H7 (cell line): ENCODE data around the gene SRI. TPM values are rescaled to one million over a fixed set of nuclear protein-coding genes. Genes with fewer than 3 reads are reported as not detected.

Experiments
- DNase-seq: peaks from one replicate; pipeline ENCODE4 v3.0.0; 2012
- H3K27me3 ChIP-seq: 2 replicates; pipeline ENCODE4 v1.6.0; 2011; ENCODE audit warnings: mild to moderate bottlenecking, low read length; ENCODE audit not compliant: control insufficient read depth, insufficient read depth
- H3K36me3 ChIP-seq: replicated peaks from 2 replicates; pipeline ENCODE4 v1.5.1; 2011; ENCODE audit warnings: low read length; ENCODE audit not compliant: control insufficient read depth, insufficient read depth
- H3K4me3 ChIP-seq: 2 replicates; pipeline ENCODE4 v1.5.1; 2011; ENCODE audit warnings: low read depth, mild to moderate bottlenecking, control low read depth, low read length, moderate library complexity; ENCODE audit not compliant: insufficient read depth
- total RNA-seq: library from RNA; depleted of rRNA; stranded (reverse); fragments of >200 nt; shearing (Covaris generic); gene quantifications from 2 replicates; pipeline ENCODE4 v1.2.3, GENCODE V29; 2014

Gene SRI
- total RNA-seq, 1 experiment from 2014 or later, result 87.1 TPM

GRCh38 chr7:88214456-88214855 is 5.4 kb downstream of the SRI start:
- DNase-seq, result no peak
- no peak overlapping the region for H3K4me3 ChIP-seq
- H3K36me3 ChIP-seq, result peaks cover 5% of the 10 kb centered on the region
- H3K27me3 ChIP-seq, result no peaks in the 10 kb centered on the region

DNA sequence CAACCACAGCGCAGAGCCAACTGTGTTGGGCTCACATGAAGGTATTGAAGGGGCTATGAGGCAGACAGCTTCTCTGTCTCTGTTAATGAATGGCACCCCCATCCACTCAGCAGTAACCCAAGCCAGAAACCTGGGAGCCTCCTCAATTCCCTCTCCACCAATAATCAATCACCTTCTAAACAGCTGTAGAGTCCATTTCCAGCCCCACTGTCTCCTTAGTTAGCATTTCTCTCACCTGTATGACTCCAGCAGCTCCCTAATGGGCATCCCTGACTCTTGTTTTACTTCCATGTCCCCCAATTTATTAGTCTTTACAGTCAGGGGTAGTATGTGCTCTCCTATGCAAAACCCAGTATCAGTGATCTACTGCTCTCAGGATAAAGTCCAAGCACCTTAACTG is 6.9 kb downstream of the SRI start:
- H3K27me3 ChIP-seq, result no peaks in the 10 kb centered on the region
- no peak for DNase-seq

DNA sequence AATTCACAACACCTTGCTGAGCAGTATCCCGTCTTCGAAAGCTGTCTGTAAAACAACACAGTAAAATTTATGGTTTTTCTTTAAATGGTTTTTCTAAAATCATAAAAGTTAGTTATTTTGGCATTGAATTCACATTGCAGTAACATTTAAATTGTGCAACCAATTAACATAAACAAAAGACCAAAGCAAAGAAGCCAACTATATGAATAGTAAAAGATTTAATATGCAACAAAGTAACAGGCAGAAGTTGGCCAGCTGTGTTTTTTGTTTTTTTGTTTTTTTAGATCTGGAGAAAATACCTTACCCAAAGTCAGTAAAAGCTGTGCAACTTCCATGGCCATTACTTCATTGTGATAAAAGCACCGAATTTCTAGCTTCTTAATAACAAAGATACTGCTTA is 11.3 kb downstream of the SRI start:
- no peak for DNase-seq
- no peaks in the 10 kb centered on the region for H3K27me3 ChIP-seq
- peaks cover 16% of the 10 kb centered on the region for H3K36me3 ChIP-seq
- no peak overlapping the region for H3K4me3 ChIP-seq

More for the DNA sequence above, 6.9 kb downstream of the SRI start:
- Histone ChIP-seq H3K4me3 (no peak overlapping the region), H3K36me3 (peaks cover 12% of the 10 kb centered on the region)

DNA sequence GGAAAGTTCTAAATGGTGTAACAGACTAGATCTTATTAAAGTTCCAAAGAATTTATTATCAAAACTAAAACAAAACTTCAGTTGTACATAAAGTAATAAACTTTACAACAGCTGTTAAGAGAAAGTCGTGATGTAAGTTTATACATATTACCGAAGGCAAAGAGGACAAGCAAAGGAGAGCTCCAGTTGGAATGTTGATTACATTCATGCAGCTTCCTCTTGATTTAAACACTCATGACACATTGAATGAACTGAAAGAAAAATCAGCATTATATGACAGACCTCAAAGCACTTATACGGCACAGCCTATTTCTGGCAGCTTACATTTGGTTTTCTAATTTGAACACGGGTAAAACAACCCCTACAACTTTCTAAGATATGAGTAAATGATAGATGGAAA is 13.6 kb downstream of the SRI start:
- Histone ChIP-seq H3K4me3 (no peak overlapping the region), H3K36me3 (peaks cover 14% of the 10 kb centered on the region), H3K27me3 (no peaks in the 10 kb centered on the region)
- DNase-seq, result no peak

GRCh38 chr7:88205179-88205578 is 14.7 kb downstream of the SRI start:
- H3K36me3 ChIP-seq, result peaks cover 14% of the 10 kb centered on the region
- no peak for DNase-seq
- H3K27me3 ChIP-seq, result no peaks in the 10 kb centered on the region

GRCh38 chr7:88204525-88205110 is 15.2 kb downstream of the SRI start:
- Histone ChIP-seq H3K27me3 (no peaks in the 10 kb centered on the region), H3K36me3 (peaks cover 14% of the 10 kb centered on the region), H3K4me3 (no peak overlapping the region)
- no peak for DNase-seq

More at GRCh38 chr7:88205179-88205578, 14.7 kb downstream of the SRI start:
- no peak overlapping the region for H3K4me3 ChIP-seq

DNA sequence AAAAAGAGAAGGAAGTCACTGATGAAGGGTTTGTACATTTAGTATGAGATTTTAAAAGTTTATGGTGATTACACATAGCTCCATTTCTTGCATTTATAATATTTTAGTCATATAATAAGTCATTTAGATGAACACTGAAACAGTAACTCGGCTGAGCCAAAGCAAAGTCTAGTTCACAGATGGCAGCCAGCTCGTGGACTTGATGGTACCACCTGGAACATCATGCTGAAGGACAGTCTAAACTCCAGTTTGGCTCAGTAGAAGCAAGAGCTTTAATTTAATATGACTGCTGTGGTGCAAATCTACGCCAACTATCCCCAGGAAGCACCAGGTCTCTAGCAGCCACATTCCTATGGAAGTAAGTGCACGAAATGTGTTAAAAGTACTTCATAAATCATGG is 16.4 kb downstream of the SRI start:
- H3K27me3 ChIP-seq, result no peaks in the 10 kb centered on the region
- no peak for DNase-seq
- no peak overlapping the region for H3K4me3 ChIP-seq
- H3K36me3 ChIP-seq, result peaks cover 10% of the 10 kb centered on the region

DNA sequence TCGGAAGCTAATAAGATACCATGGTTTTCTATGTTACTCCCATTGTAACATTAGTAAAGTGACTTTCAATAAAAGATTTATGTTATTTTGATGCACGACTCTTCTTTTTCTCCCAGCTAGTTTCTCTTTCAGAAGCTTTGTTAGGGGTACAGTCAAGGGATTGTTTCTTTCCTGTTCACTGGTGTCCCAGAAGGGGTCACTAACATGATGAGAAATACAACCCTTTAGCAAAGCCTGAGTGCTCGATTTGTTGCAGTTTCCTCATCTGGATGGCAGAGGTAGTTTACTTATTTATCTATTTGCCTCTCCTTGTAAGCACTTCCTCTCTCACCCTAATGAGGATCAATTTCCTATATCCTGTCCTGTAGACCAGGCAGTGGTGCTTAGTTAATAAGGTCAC is 17.0 kb downstream of the SRI start:
- Histone ChIP-seq H3K36me3 (peaks cover 5% of the 10 kb centered on the region), H3K27me3 (no peaks in the 10 kb centered on the region), H3K4me3 (no peak overlapping the region)
- no peak for DNase-seq

- H3K36me3 ChIP-seq, result peaks cover 3% of the 10 kb centered on the region
- H3K4me3 ChIP-seq, result no peak overlapping the region
- H3K27me3 ChIP-seq, result no peaks in the 10 kb centered on the region
- DNase-seq, result no peak
Measured at GRCh38 chr7:88202278-88202677, 17.6 kb downstream of the SRI start.

DNA sequence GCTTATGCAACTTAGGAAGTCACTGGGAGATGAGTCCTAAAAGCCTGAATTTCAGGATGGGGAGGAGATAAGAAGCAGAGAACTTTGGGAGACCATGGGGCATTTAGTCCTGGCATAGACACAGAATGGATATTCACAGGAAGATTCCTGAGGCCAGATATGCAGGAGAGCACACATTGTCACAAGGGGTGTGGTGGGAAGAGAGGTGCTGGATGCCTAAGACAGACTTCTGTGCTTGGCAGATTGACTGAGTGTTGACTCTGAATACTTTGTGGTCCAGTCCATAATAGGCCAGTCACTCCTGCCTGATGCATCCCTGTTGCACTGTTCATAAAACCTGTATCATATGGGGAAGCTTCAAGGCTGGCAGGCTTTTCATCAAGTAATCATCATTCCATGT is 18.5 kb downstream of the SRI start:
- Histone ChIP-seq H3K36me3 (peaks cover 3% of the 10 kb centered on the region), H3K27me3 (no peaks in the 10 kb centered on the region), H3K4me3 (no peak overlapping the region)
- DNase-seq, result no peak

DNA sequence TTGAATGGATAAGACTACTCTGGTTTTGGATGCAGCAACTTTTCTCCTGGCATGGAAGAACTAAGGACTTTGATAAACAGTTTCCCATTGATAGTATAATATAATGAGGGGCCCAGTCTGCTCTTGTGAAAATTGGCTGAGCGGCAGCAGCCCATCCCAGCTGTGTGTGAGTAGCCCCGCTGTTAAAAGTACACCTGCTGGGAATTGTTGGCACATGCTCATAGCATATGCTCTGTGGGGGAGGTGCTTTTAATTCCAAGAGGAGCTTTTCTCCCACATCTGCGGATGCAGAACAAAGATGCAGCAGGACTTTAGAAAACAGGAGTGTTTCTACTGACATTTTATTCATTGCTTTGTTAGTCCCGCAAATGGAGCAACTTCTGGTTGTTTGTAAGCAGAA is 19.0 kb downstream of the SRI start:
- peak; percentile 33 for DNase-seq
- no peak overlapping the region for H3K4me3 ChIP-seq
- no peaks in the 10 kb centered on the region for H3K27me3 ChIP-seq
- peaks cover 1% of the 10 kb centered on the region for H3K36me3 ChIP-seq

DNA sequence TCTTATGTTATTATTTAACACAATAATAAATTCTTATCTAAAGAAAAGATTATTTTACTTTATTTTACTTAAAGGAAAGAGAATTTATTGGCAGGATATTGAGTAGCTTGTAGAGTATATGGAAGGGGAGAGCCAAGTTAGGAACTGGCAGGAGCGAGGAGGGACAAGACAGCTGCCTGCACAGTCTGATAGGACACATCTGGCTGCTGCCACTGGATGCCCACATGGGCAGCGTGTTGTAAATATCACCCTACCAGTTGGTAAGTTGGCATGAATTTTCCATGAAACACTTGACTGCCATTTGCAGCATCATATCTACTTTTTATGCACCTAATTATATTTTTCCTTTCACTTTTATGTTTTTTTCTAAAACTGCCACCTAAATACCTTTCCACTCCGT is 19.6 kb downstream of the SRI start:
- Histone ChIP-seq H3K36me3 (peaks cover 1% of the 10 kb centered on the region), H3K27me3 (no peaks in the 10 kb centered on the region), H3K4me3 (no peak overlapping the region)
- no peak for DNase-seq

DNA sequence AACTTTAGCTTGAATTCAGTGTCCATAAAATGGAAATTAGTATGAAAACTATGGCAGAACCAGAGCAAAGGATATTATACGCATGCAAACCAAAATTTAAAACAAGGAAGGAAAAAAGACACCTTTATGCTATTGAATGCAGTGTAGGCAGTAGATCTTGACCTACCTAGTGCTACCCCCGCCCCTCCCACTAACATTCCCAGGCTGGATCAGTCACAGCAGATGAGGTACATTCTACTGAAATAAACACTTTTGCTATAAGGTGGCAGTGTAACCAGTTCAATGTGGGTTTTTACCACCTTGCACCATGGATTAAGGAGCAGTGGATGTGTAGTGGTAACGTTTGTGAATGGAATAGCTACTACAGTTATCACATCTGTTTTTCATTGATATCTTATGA is 27.9 kb downstream of the SRI start:
- no peak for DNase-seq
- Histone ChIP-seq H3K4me3 (no peak overlapping the region), H3K27me3 (no peaks in the 10 kb centered on the region), H3K36me3 (no peaks in the 10 kb centered on the region; the same call in 1 of the 2 replicates)

DNA sequence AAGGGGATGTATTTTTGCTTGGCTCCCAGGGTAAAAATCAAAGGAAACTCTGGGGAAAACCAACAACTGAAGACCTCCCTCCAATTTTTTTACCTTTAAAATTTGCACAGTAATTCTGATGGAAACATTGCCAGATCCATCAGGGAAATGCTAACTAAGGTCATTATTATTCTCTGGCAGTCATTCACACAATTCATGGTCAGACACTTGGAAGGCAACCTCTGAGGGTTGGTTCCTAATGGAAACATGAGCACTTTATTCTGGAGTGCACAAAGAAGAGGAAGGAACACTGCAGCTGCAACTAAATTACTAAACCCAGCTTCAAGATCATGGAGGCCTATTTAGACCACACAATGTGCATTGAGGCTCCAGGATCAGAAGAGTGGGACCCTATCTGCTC is 34.2 kb downstream of the SRI start:
- Histone ChIP-seq H3K27me3 (no peaks in the 10 kb centered on the region), H3K4me3 (no peak overlapping the region), H3K36me3 (no peaks in the 10 kb centered on the region)
- DNase-seq, result no peak

- DNase-seq, result no peak
- Histone ChIP-seq H3K27me3 (no peaks in the 10 kb centered on the region), H3K4me3 (no peak overlapping the region), H3K36me3 (no peaks in the 10 kb centered on the region)
Measured at GRCh38 chr7:88184848-88185304, 35.0 kb downstream of the SRI start.

DNA sequence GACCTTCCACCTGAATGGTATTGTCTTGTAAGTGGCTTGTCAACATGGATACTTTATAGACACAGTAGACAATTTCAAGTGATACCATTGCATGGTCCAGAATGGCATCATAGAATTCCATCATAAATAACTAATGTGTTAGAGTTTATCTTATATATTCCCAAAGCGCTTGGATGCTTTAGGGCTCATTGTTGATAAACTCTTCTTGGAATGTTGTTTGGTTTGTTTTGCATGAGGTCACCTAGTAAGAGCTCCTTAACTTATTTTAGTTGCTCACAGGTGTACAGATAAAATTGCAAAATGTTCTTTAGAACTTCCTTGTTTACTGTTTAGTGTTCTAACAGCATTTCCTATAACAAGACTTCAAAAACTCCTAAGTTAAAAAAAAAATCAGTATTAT is 36.8 kb downstream of the SRI start:
- Histone ChIP-seq H3K27me3 (no peaks in the 10 kb centered on the region), H3K4me3 (no peak overlapping the region), H3K36me3 (no peaks in the 10 kb centered on the region)
- no peak for DNase-seq
